Parathyroid adenoma (tissue), 2 donors: ENCODE data around the gene ALG5.

Source experiments
- H2AFZ ChIP-seq: fragments of 300-600 bp; sonication (generic); one replicate; pipeline ENCODE4 v1.7.0; 2017; ENCODE audit warnings: antibody characterized with exemption, mild to moderate bottlenecking
- H3K27ac ChIP-seq: fragments of 300-600 bp; sonication (generic); one replicate; pipeline ENCODE4 v1.7.0; 2017
- H3K27me3 ChIP-seq: fragments of 300-600 bp; sonication (generic); one replicate; pipeline ENCODE4 v1.7.0; 2017; ENCODE audit warnings: low read length; ENCODE audit not compliant: control insufficient read depth, insufficient read depth
- H3K36me3 ChIP-seq: fragments of 300-600 bp; sonication (generic); one replicate; pipeline ENCODE4 v1.7.0; 2017; ENCODE audit warnings: low read length; ENCODE audit not compliant: control insufficient read depth, insufficient read depth
- H3K4me1 ChIP-seq: fragments of 300-600 bp; sonication (generic); one replicate; pipeline ENCODE4 v1.7.0; 2017; ENCODE audit warnings: control low read depth
- H3K4me2 ChIP-seq: fragments of 300-600 bp; sonication (generic); one replicate; pipeline ENCODE4 v1.7.0; 2017; ENCODE audit warnings: low read length
- H3K4me3 ChIP-seq: fragments of 300-600 bp; sonication (generic); one replicate; pipeline ENCODE4 v1.7.0; 2017; ENCODE audit warnings: low read depth, low read length
- H3K79me2 ChIP-seq: fragments of 300-600 bp; sonication (generic); one replicate; pipeline ENCODE4 v1.7.0; 2017; ENCODE audit warnings: control low read depth
- H3K9ac ChIP-seq: fragments of 300-600 bp; sonication (generic); one replicate; pipeline ENCODE4 v1.7.0; 2017; ENCODE audit warnings: mild to moderate bottlenecking
- H3K9me3 ChIP-seq: fragments of 300-600 bp; sonication (generic); one replicate; pipeline ENCODE4 v1.7.0; 2017; ENCODE audit warnings: low read length; ENCODE audit not compliant: control insufficient read depth
- TF ChIP-seq, protein P1 (sequence below): fragments of 300-600 bp; sonication (generic); IDR thresholded peaks from one replicate; pipeline ENCODE4 v1.7.0; 2017; ENCODE audit warnings: antibody characterized with exemption, mild to moderate bottlenecking
- donor health status: primary hyperparathyroidism.

Gene ALG5

DNA sequence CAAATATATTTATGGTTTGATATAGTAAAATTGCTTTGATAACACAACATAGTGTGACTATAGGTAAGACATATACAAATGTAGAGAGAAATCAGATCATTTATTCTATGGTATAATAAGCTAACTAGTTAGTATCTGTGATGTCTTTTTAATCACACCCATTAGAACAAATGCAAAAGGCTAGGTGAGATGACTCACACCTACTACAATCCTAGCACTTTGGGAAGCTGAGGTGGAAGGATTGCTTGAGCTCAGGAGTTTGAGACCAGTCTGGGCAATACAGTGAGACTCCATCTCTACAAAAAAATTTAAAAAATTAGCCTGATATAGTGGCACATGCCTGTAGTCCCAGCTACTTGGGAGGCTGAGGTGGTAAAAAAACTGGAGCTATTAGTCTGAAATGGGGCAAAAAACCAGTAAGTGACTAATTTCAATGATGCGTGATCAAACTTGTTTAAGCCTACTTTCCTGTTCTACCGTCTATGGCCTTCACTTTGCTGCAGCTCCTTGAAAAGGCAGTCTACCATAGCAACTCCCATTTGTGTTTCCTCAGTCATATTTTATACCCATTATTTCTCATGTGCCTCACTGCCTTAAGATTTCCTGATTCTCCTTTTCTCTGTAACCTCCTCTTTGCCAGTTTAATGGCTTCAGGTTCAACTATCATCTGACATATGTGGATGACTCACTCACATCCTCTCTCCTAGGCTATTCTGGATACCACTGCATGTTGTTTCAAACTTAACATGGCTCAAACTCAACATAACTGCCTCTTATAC, 12.5 kb downstream of the ALG5 start:
- Histone ChIP-seq H3K4me3 (no peak overlapping the region), H3K79me2 (no peaks in the 10 kb centered on the region), H3K36me3 (no peaks in the 10 kb centered on the region), H3K9me3 (no peaks in the 10 kb centered on the region), H3K9ac (no peak overlapping the region), H3K27ac (no peak overlapping the region), H3K4me2 (no peak overlapping the region), H3K27me3 (no peaks in the 10 kb centered on the region), H3K4me1 (no peaks in the 10 kb centered on the region), H2AFZ (no peak overlapping the region)
- TF ChIP-seq, protein P1, sequence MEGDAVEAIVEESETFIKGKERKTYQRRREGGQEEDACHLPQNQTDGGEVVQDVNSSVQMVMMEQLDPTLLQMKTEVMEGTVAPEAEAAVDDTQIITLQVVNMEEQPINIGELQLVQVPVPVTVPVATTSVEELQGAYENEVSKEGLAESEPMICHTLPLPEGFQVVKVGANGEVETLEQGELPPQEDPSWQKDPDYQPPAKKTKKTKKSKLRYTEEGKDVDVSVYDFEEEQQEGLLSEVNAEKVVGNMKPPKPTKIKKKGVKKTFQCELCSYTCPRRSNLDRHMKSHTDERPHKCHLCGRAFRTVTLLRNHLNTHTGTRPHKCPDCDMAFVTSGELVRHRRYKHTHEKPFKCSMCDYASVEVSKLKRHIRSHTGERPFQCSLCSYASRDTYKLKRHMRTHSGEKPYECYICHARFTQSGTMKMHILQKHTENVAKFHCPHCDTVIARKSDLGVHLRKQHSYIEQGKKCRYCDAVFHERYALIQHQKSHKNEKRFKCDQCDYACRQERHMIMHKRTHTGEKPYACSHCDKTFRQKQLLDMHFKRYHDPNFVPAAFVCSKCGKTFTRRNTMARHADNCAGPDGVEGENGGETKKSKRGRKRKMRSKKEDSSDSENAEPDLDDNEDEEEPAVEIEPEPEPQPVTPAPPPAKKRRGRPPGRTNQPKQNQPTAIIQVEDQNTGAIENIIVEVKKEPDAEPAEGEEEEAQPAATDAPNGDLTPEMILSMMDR, result no peak

DNA sequence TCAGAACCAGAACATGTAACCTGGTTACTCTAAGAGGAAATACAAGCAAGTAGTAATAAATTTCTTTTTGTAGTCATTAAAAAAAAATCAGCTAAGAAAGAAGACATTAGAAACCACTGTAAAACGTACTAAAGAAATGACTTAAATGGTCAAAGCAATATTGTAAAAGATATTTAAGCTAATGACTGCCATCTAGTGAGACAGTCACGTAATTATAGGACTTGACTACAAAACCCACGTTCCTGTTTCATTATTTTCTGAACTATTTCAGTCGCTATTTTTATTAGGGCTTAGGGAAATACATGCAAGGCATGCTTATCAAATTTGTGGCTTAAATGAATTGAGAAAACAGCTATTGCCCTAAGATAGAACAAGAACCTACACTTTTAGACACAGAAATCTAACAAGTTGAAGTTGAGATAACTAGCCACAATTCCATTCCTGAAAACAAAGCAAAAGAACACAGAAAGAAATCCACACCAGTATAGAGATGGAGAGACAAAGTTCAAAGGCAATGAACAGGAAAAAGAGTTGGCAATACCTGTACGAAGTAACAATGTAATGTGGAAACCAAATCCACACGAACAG, 17.9 kb downstream of the ALG5 start:
- H3K4me1 ChIP-seq, result no peaks in the 10 kb centered on the region
- no peaks in the 10 kb centered on the region for H3K79me2 ChIP-seq
- H3K36me3 ChIP-seq, result no peaks in the 10 kb centered on the region
- TF ChIP-seq, protein P1, result no peak
- H3K27ac ChIP-seq, result no peak overlapping the region
- no peaks in the 10 kb centered on the region for H3K27me3 ChIP-seq
- no peak overlapping the region for H3K4me3 ChIP-seq
- H3K4me2 ChIP-seq, result no peak overlapping the region
- no peaks in the 10 kb centered on the region for H3K9me3 ChIP-seq
- no peak overlapping the region for H3K9ac ChIP-seq
- H2AFZ ChIP-seq, result no peak overlapping the region

DNA sequence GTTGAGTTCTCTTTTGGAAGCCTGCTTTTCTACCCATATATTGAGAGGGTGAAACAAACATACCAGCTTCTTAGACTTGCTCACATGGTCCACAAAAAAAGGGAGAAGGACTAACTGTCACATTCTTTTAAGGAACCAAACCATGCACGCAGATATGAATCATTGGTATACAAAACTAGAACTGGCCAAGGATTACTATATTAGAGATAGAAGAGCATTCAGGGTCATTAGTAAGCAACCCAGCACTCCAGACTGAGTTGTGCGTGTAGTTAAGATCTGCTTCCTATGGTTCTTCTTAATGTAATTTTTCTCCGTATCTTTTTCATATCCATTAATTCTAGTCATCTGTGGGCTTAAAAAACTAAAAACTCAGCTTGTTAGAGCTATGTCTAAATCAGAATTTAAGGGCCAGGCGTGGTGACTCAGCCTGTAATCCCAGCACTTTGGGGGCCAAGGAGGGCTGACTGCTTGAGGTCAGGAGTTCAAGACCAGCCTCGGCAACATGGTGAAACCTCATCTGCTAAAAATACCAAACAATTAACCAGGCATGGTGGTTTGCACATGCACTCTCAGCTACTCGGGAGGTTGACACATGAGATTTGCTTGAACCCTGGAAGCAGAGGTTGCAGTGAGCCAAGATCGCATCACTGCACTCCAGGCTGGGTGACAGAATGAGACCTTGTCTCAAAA, 19.6 kb downstream of the ALG5 start:
- Histone ChIP-seq H3K27me3 (no peaks in the 10 kb centered on the region), H3K27ac (no peak overlapping the region), H3K4me2 (no peak overlapping the region), H3K4me3 (no peak overlapping the region), H3K9ac (no peak overlapping the region), H3K79me2 (no peaks in the 10 kb centered on the region), H3K4me1 (no peaks in the 10 kb centered on the region), H2AFZ (no peak overlapping the region), H3K36me3 (no peaks in the 10 kb centered on the region), H3K9me3 (no peaks in the 10 kb centered on the region)
- TF ChIP-seq, protein P1, result no peak

DNA sequence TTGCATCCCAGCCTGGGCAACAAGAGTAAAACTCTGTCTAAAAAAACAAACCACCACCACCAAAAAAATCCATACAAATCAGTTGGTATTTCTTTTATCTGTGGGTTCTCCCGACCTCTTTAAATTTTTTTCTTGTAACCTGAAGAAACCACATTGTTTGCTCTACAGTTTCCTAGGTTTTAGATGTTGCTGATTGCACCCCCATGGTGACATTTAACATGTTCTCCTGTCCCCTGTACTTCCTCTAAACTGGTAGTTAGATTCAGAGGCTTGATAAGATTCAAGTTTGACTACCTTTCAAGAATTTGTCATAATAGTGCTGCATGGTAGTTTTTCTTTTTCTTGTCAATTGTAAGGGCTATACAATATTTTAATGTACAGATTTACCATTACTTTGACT, 24.0 kb downstream of the ALG5 start:
- Histone ChIP-seq H3K27ac (no peak overlapping the region), H3K9ac (no peak overlapping the region), H3K79me2 (no peaks in the 10 kb centered on the region), H3K9me3 (no peaks in the 10 kb centered on the region), H3K4me1 (no peaks in the 10 kb centered on the region), H3K4me2 (no peak overlapping the region), H3K27me3 (no peaks in the 10 kb centered on the region), H2AFZ (no peak overlapping the region), H3K36me3 (no peaks in the 10 kb centered on the region), H3K4me3 (no peak overlapping the region)
- TF ChIP-seq, protein P1, result no peak
